COR-L47 (cell line): Measurements from ENCODE around the gene CCDC80.
"Not testable (repeated sequence)": the region's sequence is repeated elsewhere in the genome, so short reads cannot be mapped to it uniquely, and the experiment has no call there.

Experiments
- DNase-seq: peaks from one replicate; lab custom pipeline; 2025; lab: John Stamatoyannopoulos, UW

The CCDC80 gene

GRCh38 chr3:112585782-112586181 lies 55.2 kb downstream of the CCDC80 start:
- no peak for DNase-seq

GRCh38 chr3:112583105-112583504 lies 57.8 kb downstream of the CCDC80 start:
- DNase-seq, result no peak

- peak; percentile 27 for DNase-seq
Measured at GRCh38 chr3:112582244-112582874, 58.6 kb downstream of the CCDC80 start.

- no peak for DNase-seq
Measured at GRCh38 chr3:112579697-112580096, 61.2 kb downstream of the CCDC80 start.

- no peak for DNase-seq
Measured at GRCh38 chr3:112579232-112579631, 61.7 kb downstream of the CCDC80 start.

GRCh38 chr3:112572701-112573100 lies 68.2 kb downstream of the CCDC80 start:
- DNase-seq, result no peak

- no peak for DNase-seq
Measured at GRCh38 chr3:112569265-112569664, 71.7 kb downstream of the CCDC80 start.

- no peak for DNase-seq
Measured at GRCh38 chr3:112568642-112569041, 72.3 kb downstream of the CCDC80 start.

- no peak for DNase-seq
Measured at GRCh38 chr3:112564940-112565305, 76.0 kb downstream of the CCDC80 start.

- DNase-seq, result not testable (repeated sequence)
Measured at GRCh38 chr3:112564247-112564939, 76.5 kb downstream of the CCDC80 start.

- DNase-seq, result peak; percentile 98
Measured at GRCh38 chr3:112561734-112562529, 79.0 kb downstream of the CCDC80 start, which contains the start of the genes ATG3 and SLC35A5. ATG3 (minus strand) TSS chr3:112561962; CDS start chr3:112561528, 434 bp downstream. SLC35A5 (plus strand) TSS chr3:112562045; CDS start chr3:112563404, 1,359 bp downstream.

GRCh38 chr3:112561484-112561733 lies 79.5 kb downstream of the CCDC80 start:
- peak; percentile 72 for DNase-seq

- DNase-seq, result peak; percentile 61
Measured at GRCh38 chr3:112560721-112561483, 80.0 kb downstream of the CCDC80 start.

- no peak for DNase-seq
Measured at GRCh38 chr3:112560307-112560706, 80.6 kb downstream of the CCDC80 start.

GRCh38 chr3:112557976-112558375 lies 83.0 kb downstream of the CCDC80 start:
- DNase-seq, result no peak

- peak; percentile 74 for DNase-seq
Measured at GRCh38 chr3:112555535-112556170, 85.3 kb downstream of the CCDC80 start.

GRCh38 chr3:112550859-112551258 lies 90.1 kb downstream of the CCDC80 start:
- DNase-seq, result no peak
